Liver (tissue), 3 donors: ENCODE data around the gene CRELD2.

Experiments
- HNF4A ChIP-seq, 2 donors: conservative IDR thresholded peaks; 2 replicates each; pipeline ENCODE4 v1.6.1; 2016; ENCODE audit warnings: antibody characterized with exemption in 2 of 2, mild to moderate bottlenecking in 2 of 2
- JUND ChIP-seq, 2 donors: IDR thresholded peaks; 2 replicates each; pipeline ENCODE4 v1.6.1; 2016; ENCODE audit warnings: antibody characterized with exemption in 2 of 2
- TAF1 ChIP-seq: conservative IDR thresholded peaks from 2 replicates; pipeline ENCODE4 v1.6.1; 2016; ENCODE audit warnings: antibody characterized with exemption, mild to moderate bottlenecking
- TF ChIP-seq, protein P1 (sequence below): fragments of 150-350 bp; IDR thresholded peaks from 2 replicates; pipeline ENCODE4 v1.5.1; 2017; ENCODE audit warnings: improper control_type of control experiment, low read depth, low read length; ENCODE audit not compliant: missing input control
- donor health status: healthy.
- donor health status: healthy.

DNA sequence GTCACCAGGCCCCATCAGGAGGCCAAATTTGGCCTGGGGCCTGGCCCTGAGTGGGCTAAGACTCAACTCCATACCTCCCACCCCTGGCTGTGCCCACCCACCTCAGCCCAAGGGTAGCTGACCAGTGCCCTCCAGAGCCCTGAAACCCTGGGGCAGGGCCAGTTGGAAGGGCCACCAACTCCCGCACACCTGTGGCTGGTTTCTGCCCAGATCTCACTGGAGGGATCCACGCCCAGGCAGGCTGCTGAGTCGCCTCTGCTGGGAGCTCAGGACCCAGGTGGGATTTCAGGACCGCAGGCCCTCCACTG lies 33.2 kb downstream of the CRELD2 start:
- TF ChIP-seq TAF1 (no peak), HNF4A (conservative IDR thresholded peaks at IDR 0.05) (no peak), JUND (IDR thresholded peaks at IDR 0.05) (no peak)
- TF ChIP-seq, protein P1, sequence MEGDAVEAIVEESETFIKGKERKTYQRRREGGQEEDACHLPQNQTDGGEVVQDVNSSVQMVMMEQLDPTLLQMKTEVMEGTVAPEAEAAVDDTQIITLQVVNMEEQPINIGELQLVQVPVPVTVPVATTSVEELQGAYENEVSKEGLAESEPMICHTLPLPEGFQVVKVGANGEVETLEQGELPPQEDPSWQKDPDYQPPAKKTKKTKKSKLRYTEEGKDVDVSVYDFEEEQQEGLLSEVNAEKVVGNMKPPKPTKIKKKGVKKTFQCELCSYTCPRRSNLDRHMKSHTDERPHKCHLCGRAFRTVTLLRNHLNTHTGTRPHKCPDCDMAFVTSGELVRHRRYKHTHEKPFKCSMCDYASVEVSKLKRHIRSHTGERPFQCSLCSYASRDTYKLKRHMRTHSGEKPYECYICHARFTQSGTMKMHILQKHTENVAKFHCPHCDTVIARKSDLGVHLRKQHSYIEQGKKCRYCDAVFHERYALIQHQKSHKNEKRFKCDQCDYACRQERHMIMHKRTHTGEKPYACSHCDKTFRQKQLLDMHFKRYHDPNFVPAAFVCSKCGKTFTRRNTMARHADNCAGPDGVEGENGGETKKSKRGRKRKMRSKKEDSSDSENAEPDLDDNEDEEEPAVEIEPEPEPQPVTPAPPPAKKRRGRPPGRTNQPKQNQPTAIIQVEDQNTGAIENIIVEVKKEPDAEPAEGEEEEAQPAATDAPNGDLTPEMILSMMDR: no peak
